Measurements from ENCODE around the gene C9orf72.

Gene C9orf72

DNA sequence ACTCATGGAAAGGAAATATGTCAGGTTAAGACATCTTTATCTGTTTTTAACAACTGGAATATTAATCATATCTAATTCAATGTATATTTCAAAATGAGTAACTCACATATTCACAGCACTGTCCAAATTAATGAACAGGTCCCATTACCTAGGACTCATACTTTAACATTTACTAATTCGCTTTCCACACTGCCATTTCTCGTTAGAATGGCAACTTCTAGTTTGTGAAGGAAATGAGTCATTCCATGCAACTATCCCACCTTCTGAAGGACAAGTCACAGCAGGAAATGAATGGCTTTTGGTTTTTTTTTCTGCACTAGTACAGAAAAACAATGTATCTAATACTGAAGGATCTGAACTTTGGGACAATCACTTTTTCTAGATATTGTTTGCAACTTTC lies 73.8 kb downstream of the C9orf72 start:
- TF ChIP-seq, protein P1, sequence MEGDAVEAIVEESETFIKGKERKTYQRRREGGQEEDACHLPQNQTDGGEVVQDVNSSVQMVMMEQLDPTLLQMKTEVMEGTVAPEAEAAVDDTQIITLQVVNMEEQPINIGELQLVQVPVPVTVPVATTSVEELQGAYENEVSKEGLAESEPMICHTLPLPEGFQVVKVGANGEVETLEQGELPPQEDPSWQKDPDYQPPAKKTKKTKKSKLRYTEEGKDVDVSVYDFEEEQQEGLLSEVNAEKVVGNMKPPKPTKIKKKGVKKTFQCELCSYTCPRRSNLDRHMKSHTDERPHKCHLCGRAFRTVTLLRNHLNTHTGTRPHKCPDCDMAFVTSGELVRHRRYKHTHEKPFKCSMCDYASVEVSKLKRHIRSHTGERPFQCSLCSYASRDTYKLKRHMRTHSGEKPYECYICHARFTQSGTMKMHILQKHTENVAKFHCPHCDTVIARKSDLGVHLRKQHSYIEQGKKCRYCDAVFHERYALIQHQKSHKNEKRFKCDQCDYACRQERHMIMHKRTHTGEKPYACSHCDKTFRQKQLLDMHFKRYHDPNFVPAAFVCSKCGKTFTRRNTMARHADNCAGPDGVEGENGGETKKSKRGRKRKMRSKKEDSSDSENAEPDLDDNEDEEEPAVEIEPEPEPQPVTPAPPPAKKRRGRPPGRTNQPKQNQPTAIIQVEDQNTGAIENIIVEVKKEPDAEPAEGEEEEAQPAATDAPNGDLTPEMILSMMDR (IDR thresholded peaks at IDR 0.05; ENCODE audit: low read depth, low read length) = no peak

DNA sequence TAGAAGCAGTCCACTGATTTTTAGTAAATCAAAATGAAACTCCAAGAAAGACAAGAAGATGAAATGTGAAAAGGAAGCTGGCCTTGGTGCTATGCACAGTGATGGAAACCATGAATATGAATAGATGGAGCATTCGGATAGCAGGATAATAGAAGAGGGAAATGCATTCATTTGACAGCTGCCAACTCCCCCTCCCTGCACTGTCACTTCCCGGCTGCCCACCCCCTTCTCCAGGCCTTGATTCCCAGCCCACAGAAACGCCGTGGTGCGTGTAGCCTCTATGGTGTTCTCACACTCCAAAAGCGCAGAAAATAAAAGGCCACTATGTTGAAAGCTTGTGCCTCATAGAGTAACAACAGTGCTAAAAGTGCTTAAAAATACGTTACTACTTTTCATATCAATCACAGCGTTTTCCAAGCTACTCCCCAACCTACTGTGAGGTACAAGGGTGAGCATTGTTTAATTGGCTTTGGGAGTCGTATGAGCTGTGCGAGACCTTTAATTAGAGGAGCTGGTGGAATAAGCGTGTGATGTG lies 75.3 kb downstream of the C9orf72 start:
- no peak for DNase-seq
- H3K27me3 ChIP-seq = no peaks in the 10 kb centered on the region
- TF ChIP-seq, protein P1 (IDR thresholded peaks at IDR 0.05; ENCODE audit: low read depth, low read length) = no peak
- H3K4me3 ChIP-seq (ENCODE audit: low read depth, low read length) = no peak overlapping the region
- H3K36me3 ChIP-seq = no peaks in the 10 kb centered on the region
- no peaks in the 10 kb centered on the region for H3K4me1 ChIP-seq
- H3K9me3 ChIP-seq = no peaks in the 10 kb centered on the region

More for the DNA sequence above, 73.8 kb downstream of the C9orf72 start:
- Histone ChIP-seq H3K9me3 (no peaks in the 10 kb centered on the region), H3K27me3 (no peaks in the 10 kb centered on the region), H3K36me3 (no peaks in the 10 kb centered on the region), H3K4me3 (ENCODE audit: low read depth, low read length) (no peak overlapping the region), H3K4me1 (no peaks in the 10 kb centered on the region)
- no peak for DNase-seq
